Activated naive CD8-positive, alpha-beta T cell treated with anti-CD3 and anti-CD28 coated beads, Interleukin-2, amount 50 U/mL, for 24 hours (primary cell): ENCODE results near the gene OTOS.
A peak's percentile ranks its signal among the peaks of the same experiment; 100 is the strongest.

Source experiments
- ATAC-seq: fragments of 150-1000 bp; cut with Tn5 transposase; one replicate; pipeline ENCODE4 v1.10.0; 2021
- DNase-seq: peaks from one replicate; pipeline ENCODE4 v3.0.0; 2021
- H3K27ac Mint-ChIP-seq: one replicate; pipeline ENCODE4 v1.8.0; 2021; ENCODE audit warnings: mild to moderate bottlenecking, mixed read lengths
- H3K27me3 Mint-ChIP-seq: one replicate; pipeline ENCODE4 v1.8.0; 2021; ENCODE audit warnings: mixed read lengths
- H3K36me3 Mint-ChIP-seq: one replicate; pipeline ENCODE4 v1.8.0; 2021; ENCODE audit warnings: low read depth, mixed read lengths
- H3K4me1 Mint-ChIP-seq: one replicate; pipeline ENCODE4 v1.8.0; 2021; ENCODE audit warnings: mixed read lengths
- H3K4me3 Mint-ChIP-seq: one replicate; pipeline ENCODE4 v1.8.0; 2021; ENCODE audit warnings: mild to moderate bottlenecking, moderate library complexity, mixed read lengths
- H3K9me3 Mint-ChIP-seq: one replicate; pipeline ENCODE4 v1.8.0; 2021; ENCODE audit warnings: mixed read lengths

OTOS gene

GRCh38 chr2:240130393-240131195 is 9.9 kb downstream of the OTOS start:
- DNase-seq (no peak), ATAC-seq (no peak)
- Mint-ChIP-seq H3K4me3 (no peak overlapping the region), H3K27ac (no peak overlapping the region), H3K36me3 (peaks cover 40% of the 10 kb centered on the region), H3K4me1 (peaks cover 13% of the 10 kb centered on the region), H3K9me3 (no peaks in the 10 kb centered on the region), H3K27me3 (no peaks in the 10 kb centered on the region)

- no peak overlapping the region for H3K27ac Mint-ChIP-seq
- peaks cover 40% of the 10 kb centered on the region for H3K36me3 Mint-ChIP-seq
- DNase-seq: no peak
- no peaks in the 10 kb centered on the region for H3K9me3 Mint-ChIP-seq
- ATAC-seq: no peak
- peaks cover 6% of the 10 kb centered on the region for H3K4me1 Mint-ChIP-seq
- no peaks in the 10 kb centered on the region for H3K27me3 Mint-ChIP-seq
- H3K4me3 Mint-ChIP-seq: no peak overlapping the region
These were observed 10.6 kb downstream of the OTOS start for GRCh38 chr2:240129731-240130392.

- DNase-seq (no peak), ATAC-seq (no peak)
- no peaks in the 10 kb centered on the region for H3K27me3 Mint-ChIP-seq
- no peak overlapping the region for H3K4me3 Mint-ChIP-seq
- H3K9me3 Mint-ChIP-seq: no peaks in the 10 kb centered on the region
- H3K27ac Mint-ChIP-seq: no peak overlapping the region
- H3K36me3 Mint-ChIP-seq: peaks cover 40% of the 10 kb centered on the region
- H3K4me1 Mint-ChIP-seq: peaks cover 2% of the 10 kb centered on the region
These were observed 11.1 kb downstream of the OTOS start for GRCh38 chr2:240129311-240129710.

- Mint-ChIP-seq H3K4me1 (no peaks in the 10 kb centered on the region), H3K4me3 (no peak overlapping the region), H3K27me3 (no peaks in the 10 kb centered on the region), H3K9me3 (no peaks in the 10 kb centered on the region), H3K36me3 (peaks cover 40% of the 10 kb centered on the region), H3K27ac (no peak overlapping the region)
- ATAC-seq (no peak), DNase-seq (no peak)
These were observed 11.8 kb downstream of the OTOS start for GRCh38 chr2:240128608-240129145.

GRCh38 chr2:240127911-240128607 is 12.4 kb downstream of the OTOS start:
- DNase-seq (no peak), ATAC-seq (no peak)
- Mint-ChIP-seq H3K27me3 (no peaks in the 10 kb centered on the region), H3K36me3 (peaks cover 38% of the 10 kb centered on the region), H3K27ac (no peak overlapping the region), H3K4me3 (no peak overlapping the region), H3K4me1 (no peaks in the 10 kb centered on the region), H3K9me3 (no peaks in the 10 kb centered on the region)

- H3K9me3 Mint-ChIP-seq: no peaks in the 10 kb centered on the region
- H3K36me3 Mint-ChIP-seq: peaks cover 34% of the 10 kb centered on the region
- DNase-seq (no peak), ATAC-seq (no peak)
- H3K4me3 Mint-ChIP-seq: no peak overlapping the region
- no peak overlapping the region for H3K27ac Mint-ChIP-seq
- peaks cover 2% of the 10 kb centered on the region for H3K4me1 Mint-ChIP-seq
- no peaks in the 10 kb centered on the region for H3K27me3 Mint-ChIP-seq
These were observed 13.2 kb downstream of the OTOS start for GRCh38 chr2:240127191-240127750.

- Mint-ChIP-seq H3K27me3 (no peaks in the 10 kb centered on the region), H3K4me3 (no peak overlapping the region), H3K27ac (no peak overlapping the region), H3K36me3 (peaks cover 30% of the 10 kb centered on the region), H3K4me1 (peaks cover 2% of the 10 kb centered on the region), H3K9me3 (no peaks in the 10 kb centered on the region)
- ATAC-seq (no peak), DNase-seq (no peak)
These were observed 13.7 kb downstream of the OTOS start for GRCh38 chr2:240126731-240127130.

GRCh38 chr2:240125742-240126141 is 14.7 kb downstream of the OTOS start:
- Mint-ChIP-seq H3K4me1 (peaks cover 12% of the 10 kb centered on the region), H3K9me3 (no peaks in the 10 kb centered on the region), H3K4me3 (no peak overlapping the region), H3K27me3 (no peaks in the 10 kb centered on the region), H3K36me3 (peaks cover 21% of the 10 kb centered on the region), H3K27ac (no peak overlapping the region)
- ATAC-seq: no peak
- no peak for DNase-seq

GRCh38 chr2:240124651-240125030 is 15.8 kb downstream of the OTOS start:
- peaks cover 13% of the 10 kb centered on the region for H3K4me1 Mint-ChIP-seq
- DNase-seq (no peak), ATAC-seq (no peak)
- no peak overlapping the region for H3K4me3 Mint-ChIP-seq
- H3K27ac Mint-ChIP-seq: no peak overlapping the region
- H3K36me3 Mint-ChIP-seq: peaks cover 11% of the 10 kb centered on the region
- no peaks in the 10 kb centered on the region for H3K9me3 Mint-ChIP-seq
- H3K27me3 Mint-ChIP-seq: no peaks in the 10 kb centered on the region

GRCh38 chr2:240123821-240124650 is 16.4 kb downstream of the OTOS start:
- no peak overlapping the region for H3K27ac Mint-ChIP-seq
- no peaks in the 10 kb centered on the region for H3K27me3 Mint-ChIP-seq
- H3K9me3 Mint-ChIP-seq: no peaks in the 10 kb centered on the region
- peaks cover 13% of the 10 kb centered on the region for H3K4me1 Mint-ChIP-seq
- no peak for ATAC-seq
- DNase-seq: no peak
- H3K4me3 Mint-ChIP-seq: no peak overlapping the region
- peaks cover 11% of the 10 kb centered on the region for H3K36me3 Mint-ChIP-seq

GRCh38 chr2:240121675-240122074 is 18.8 kb downstream of the OTOS start:
- Mint-ChIP-seq H3K27ac (no peak overlapping the region), H3K9me3 (no peaks in the 10 kb centered on the region), H3K4me1 (peaks cover 13% of the 10 kb centered on the region), H3K36me3 (peaks cover 3% of the 10 kb centered on the region), H3K4me3 (no peak overlapping the region), H3K27me3 (no peaks in the 10 kb centered on the region)
- ATAC-seq: no peak
- DNase-seq: no peak

GRCh38 chr2:240121190-240121589 is 19.3 kb downstream of the OTOS start:
- no peaks in the 10 kb centered on the region for H3K27me3 Mint-ChIP-seq
- no peak overlapping the region for H3K27ac Mint-ChIP-seq
- H3K4me1 Mint-ChIP-seq: peaks cover 13% of the 10 kb centered on the region
- peak; percentile 89 for ATAC-seq
- DNase-seq: no peak
- no peak overlapping the region for H3K4me3 Mint-ChIP-seq
- H3K36me3 Mint-ChIP-seq: peaks cover 3% of the 10 kb centered on the region
- no peaks in the 10 kb centered on the region for H3K9me3 Mint-ChIP-seq

GRCh38 chr2:240114233-240114632 is 26.2 kb downstream of the OTOS start:
- ATAC-seq: no peak
- no peak for DNase-seq
- no peaks in the 10 kb centered on the region for H3K9me3 Mint-ChIP-seq
- no peaks in the 10 kb centered on the region for H3K4me1 Mint-ChIP-seq
- H3K27me3 Mint-ChIP-seq: peaks cover 15% of the 10 kb centered on the region
- H3K4me3 Mint-ChIP-seq: no peak overlapping the region
- no peaks in the 10 kb centered on the region for H3K36me3 Mint-ChIP-seq
- no peak overlapping the region for H3K27ac Mint-ChIP-seq
